Activated CD4-positive, alpha-beta T cell treated with anti-CD3 and anti-CD28 coated beads, Interleukin-2, amount 50 U/mL, for 48 hours (primary cell): ENCODE data around the gene CD6.

ENCODE experiments used
- DNase-seq, 2 experiments: peaks; one replicate each; pipeline ENCODE4 v3.0.0-alpha.2; 2020

The CD6 gene

GRCh38 chr11:60987577-60988277 lies 16.2 kb downstream of the CD6 start:
- peak; percentile 76 to 85 for DNase-seq

- DNase-seq = peak; percentile 39 to 42
Measured at GRCh38 chr11:60988658-60989057, 17.2 kb downstream of the CD6 start.

GRCh38 chr11:60989093-60989650 lies 17.7 kb downstream of the CD6 start:
- DNase-seq = peak; percentile 21 to 42

GRCh38 chr11:60991457-60991856 lies 20.0 kb downstream of the CD6 start:
- DNase-seq = peak in 1 of 2 experiments; percentile 64

- no peak for DNase-seq
Measured at GRCh38 chr11:60992842-60993409, 21.4 kb downstream of the CD6 start.

GRCh38 chr11:60993615-60994014 lies 22.1 kb downstream of the CD6 start:
- DNase-seq = peak; percentile 59 to 76

GRCh38 chr11:60994541-60995080 lies 23.1 kb downstream of the CD6 start:
- DNase-seq = peak; percentile 52 to 66

- DNase-seq = no peak
Measured at GRCh38 chr11:60995798-60996197, 24.3 kb downstream of the CD6 start.

- no peak for DNase-seq
Measured at GRCh38 chr11:60996381-60997138, 25.1 kb downstream of the CD6 start.

GRCh38 chr11:61000426-61000825 lies 28.9 kb downstream of the CD6 start:
- no peak for DNase-seq

- no peak for DNase-seq
Measured at GRCh38 chr11:61001931-61002330, 30.5 kb downstream of the CD6 start.

- no peak for DNase-seq
Measured at GRCh38 chr11:61002598-61002997, 31.1 kb downstream of the CD6 start.

- peak in 1 of 2 experiments; percentile 61 for DNase-seq
Measured at GRCh38 chr11:61004180-61004611, 32.7 kb downstream of the CD6 start.

GRCh38 chr11:61004761-61005181 lies 33.3 kb downstream of the CD6 start:
- DNase-seq = peak in 1 of 2 experiments; percentile 55

- no peak for DNase-seq
Measured at GRCh38 chr11:61007383-61007955, 36.0 kb downstream of the CD6 start.

GRCh38 chr11:61007956-61008896 lies 36.7 kb downstream of the CD6 start:
- DNase-seq = no peak

GRCh38 chr11:61008971-61009370 lies 37.5 kb downstream of the CD6 start:
- DNase-seq = no peak

- DNase-seq = no peak
Measured at GRCh38 chr11:61009392-61010275, 38.2 kb downstream of the CD6 start.

- no peak for DNase-seq
Measured at GRCh38 chr11:61010466-61011228, 39.2 kb downstream of the CD6 start.
